RWPE2 (cell line): ENCODE results near the gene TMEM191C.
"Not testable (repeated sequence)": the region's sequence is repeated elsewhere in the genome, so short reads cannot be mapped to it uniquely, and the experiment has no call there.

ENCODE experiments used
- ATAC-seq: fragments of 200-7000 bp; cut with Tn5 transposase; 3 replicates; pipeline ENCODE4 v1.9.1; 2021; ENCODE audit warnings: low read depth
- DNase-seq: peaks from one replicate; pipeline ENCODE4 v3.0.0-alpha.2; 2020; ENCODE audit warnings: low spot score
- H3K27ac ChIP-seq: fragments of 450-650 bp; 2 replicates; pipeline ENCODE4 v1.5.1; 2017; ENCODE audit warnings: mild to moderate bottlenecking; ENCODE audit not compliant: poor library complexity, severe bottlenecking
- H3K27me3 ChIP-seq: fragments of 250-450 bp; sonication (Bioruptor Pico); 2 replicates; pipeline ENCODE4 v1.5.1; 2021; ENCODE audit warnings: mild to moderate bottlenecking, moderate library complexity; ENCODE audit not compliant: insufficient read depth, poor library complexity, severe bottlenecking
- H3K36me3 ChIP-seq: fragments of 250-450 bp; sonication (Bioruptor Pico); 2 replicates; pipeline ENCODE4 v1.5.1; 2020; ENCODE audit warnings: low read depth, mild to moderate bottlenecking, moderate library complexity
- H3K4me1 ChIP-seq: fragments of 250-450 bp; sonication (Bioruptor Pico); 2 replicates; pipeline ENCODE4 v1.5.1; 2021; ENCODE audit warnings: mild to moderate bottlenecking, moderate library complexity; ENCODE audit not compliant: insufficient read depth, poor library complexity, severe bottlenecking
- H3K4me3 ChIP-seq: fragments of 250-450 bp; sonication (Bioruptor Pico); 2 replicates; pipeline ENCODE4 v1.5.1; 2021; ENCODE audit warnings: mild to moderate bottlenecking, moderate library complexity; ENCODE audit not compliant: severe bottlenecking
- H3K9me3 ChIP-seq: fragments of 250-450 bp; sonication (Bioruptor Pico); 2 replicates; pipeline ENCODE4 v1.5.1; 2021; ENCODE audit warnings: mild to moderate bottlenecking, moderate library complexity; ENCODE audit not compliant: severe bottlenecking

Gene TMEM191C

DNA sequence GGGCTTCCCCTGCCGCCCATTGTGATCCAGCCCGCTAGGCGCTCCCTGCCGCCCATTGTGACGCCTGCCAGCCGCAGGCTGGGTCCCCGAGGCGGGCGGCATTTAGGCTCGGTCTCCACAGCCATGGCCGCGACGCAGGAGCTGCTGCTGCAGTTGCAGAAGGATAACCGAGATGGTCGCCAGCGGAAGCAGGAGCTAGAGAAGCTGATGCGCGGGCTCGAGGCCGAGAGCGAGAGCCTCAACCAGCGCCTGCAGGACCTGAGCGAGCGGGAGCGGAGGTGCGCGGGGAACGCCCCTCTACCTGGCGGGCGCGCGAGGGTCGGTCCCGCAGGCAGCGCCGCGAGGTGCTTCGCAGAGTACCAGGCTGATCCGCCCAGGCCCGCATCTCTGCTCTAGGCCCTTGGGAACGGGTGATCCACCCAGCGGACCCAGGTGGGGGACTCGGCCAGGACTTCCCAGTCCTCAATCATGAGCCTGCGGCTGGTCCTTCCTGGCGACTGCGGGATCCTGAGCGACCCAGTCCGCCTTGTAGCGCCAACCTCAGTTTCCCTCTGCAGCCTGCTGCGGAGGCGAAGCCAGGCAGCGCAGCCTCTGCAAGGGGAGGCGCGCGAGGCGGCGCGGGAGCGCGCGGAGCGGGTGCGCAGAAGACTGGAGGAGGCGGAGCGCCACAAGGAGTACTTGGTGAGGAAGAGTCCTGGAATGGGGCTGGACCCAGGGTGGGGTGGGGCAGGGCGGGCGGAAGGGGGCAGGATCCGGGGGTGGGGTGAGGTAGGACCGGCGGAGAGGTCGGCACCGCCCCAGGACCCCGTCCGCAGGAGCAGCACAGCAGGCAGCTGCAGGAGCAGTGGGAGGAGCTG is at the start of gene TMEM191C:
Gene TMEM191C, plus strand, starts transcription at position 51 of the 857 bp plus-strand sequence. Its CDS starts 73 bp downstream, at position 124.
- ATAC-seq, result peak; percentile 17; the same call in 2 of the 3 replicates
- H3K4me1 ChIP-seq, H3K36me3 ChIP-seq, H3K9me3 ChIP-seq, DNase-seq, H3K27me3 ChIP-seq, H3K27ac ChIP-seq: not testable (repeated sequence)
- peak within 1 kb of the TSS; percentile 24 for H3K4me3 ChIP-seq

DNA sequence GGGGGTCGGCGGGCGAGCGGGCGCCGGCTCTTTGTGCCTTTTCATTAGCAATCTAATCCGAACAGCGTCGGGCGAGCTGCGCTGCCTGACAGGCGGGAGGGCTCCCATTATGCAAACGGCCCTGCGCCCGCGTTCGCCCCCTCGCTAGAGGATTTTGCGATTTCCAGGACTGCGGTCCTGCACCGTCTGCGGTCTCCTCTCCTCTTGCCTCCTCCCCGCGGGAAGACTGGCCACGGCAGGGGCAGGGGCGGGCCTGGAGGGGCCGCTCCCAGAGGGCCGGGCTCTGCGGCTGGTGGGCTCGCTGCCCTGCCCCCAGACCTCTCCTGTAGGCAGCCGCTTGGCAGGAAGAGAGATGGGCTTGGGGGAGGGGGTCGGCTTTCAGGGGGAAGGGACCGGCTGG is 49.3 kb upstream of the TMEM191C start:
- peak overlapping the region; percentile 26 for H3K4me3 ChIP-seq

DNA sequence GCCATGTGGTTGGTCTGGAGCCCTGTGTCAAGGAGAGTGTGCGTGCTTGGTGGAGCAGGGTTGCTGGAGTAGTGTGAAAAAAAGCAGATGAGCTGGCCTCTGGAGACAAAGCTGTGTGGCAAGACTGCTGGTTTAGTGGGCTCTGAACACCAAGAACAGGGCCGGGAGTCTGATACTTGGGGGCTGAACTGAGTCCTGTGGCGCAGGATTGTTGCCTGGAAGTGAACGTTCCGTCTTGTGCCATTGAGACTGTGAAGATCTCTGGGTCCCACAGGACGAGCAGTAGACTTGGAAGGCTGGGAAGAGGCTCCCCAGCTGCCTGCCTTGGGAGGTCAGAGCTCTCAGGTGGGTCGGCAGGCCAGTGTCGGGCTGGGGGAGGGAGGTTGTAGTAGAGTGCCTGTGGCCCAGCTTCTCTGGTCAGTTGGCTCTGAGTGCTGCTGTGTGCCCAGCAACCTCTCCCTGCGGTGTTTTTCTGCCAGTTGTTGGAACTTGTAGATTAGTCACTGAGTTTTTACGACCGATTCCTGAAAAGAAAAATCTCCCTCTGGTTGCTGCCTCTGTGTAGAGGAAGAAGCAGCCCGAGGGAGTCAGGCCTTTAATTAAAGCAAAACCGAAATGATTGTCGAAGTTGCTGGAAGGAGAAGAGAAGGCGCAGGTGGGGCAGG is 48.1 kb upstream of the TMEM191C start:
- H3K27me3 ChIP-seq, H3K9me3 ChIP-seq, H3K36me3 ChIP-seq, DNase-seq, H3K4me3 ChIP-seq, H3K4me1 ChIP-seq, H3K27ac ChIP-seq: not testable (repeated sequence)
- peak; percentile 67 for ATAC-seq

More for the DNA sequence above, 49.3 kb upstream of the TMEM191C start:
- DNase-seq, H3K27me3 ChIP-seq, H3K9me3 ChIP-seq, H3K4me1 ChIP-seq, H3K36me3 ChIP-seq, H3K27ac ChIP-seq: not testable (repeated sequence)
- ATAC-seq, result peak; percentile 29

DNA sequence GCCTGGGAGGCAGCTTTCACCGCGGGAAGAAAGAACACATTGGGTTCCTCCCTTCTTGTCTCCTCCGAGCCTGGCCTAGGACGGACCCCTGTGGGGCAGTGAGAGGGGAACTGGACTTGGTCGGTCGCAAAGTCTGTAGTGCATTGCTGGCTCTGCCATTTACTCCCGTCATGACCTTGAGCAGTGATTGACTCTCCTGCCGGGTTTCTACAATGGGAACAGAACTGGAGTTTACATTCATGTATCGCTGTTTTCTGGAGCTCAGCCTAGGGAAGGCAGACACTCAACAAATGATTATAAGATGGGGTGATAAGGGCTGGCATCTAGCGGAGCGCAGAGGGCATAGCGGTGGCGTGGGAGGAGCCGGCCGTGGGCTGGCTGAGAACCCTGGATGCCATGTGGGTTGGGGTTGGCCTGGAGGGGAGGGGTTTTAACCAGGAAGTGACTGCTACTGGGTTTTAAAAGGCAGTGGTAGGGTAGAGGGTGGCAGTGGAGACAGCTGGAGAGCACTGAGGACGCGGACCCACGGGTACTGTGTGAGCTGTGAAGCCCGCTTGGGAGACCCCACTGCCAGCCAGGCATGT is 46.9 kb upstream of the TMEM191C start:
- not testable (repeated sequence) for H3K9me3 ChIP-seq, H3K4me1 ChIP-seq, H3K27ac ChIP-seq, H3K36me3 ChIP-seq, DNase-seq, ATAC-seq, H3K4me3 ChIP-seq, H3K27me3 ChIP-seq

DNA sequence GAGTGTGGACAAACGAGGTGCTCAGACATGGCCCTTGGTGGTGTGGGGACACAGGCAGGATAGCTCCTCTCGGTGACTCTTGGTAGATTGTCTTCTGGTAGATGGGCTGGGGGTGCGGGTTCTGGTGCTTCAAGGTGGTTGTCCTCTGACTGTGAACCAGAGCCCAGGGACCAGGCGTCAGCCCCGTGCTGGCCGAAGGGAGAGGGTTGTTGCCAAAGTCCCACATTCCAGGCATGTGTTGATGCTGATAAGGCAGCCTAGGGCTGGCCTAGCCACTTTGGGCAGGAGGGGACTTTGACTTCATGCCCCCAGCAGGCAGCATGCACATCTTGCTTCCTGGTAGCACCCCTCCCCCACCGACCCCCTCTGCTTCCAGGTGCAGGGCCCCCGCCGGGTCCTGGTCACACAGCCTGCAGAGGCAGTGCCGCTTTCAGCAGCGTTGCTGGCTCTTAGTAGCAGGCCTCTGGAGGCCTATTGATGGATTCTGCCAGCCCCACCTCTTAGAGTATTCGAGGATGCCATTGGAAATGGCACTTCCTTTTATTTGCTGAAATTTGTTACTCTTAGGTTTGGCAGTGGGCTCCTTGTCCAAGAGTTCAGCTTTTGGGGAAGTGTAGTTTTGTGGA is 43.0 kb upstream of the TMEM191C start:
- not testable (repeated sequence) for H3K4me1 ChIP-seq, H3K27ac ChIP-seq, H3K4me3 ChIP-seq, H3K27me3 ChIP-seq, DNase-seq, H3K9me3 ChIP-seq, ATAC-seq, H3K36me3 ChIP-seq

DNA sequence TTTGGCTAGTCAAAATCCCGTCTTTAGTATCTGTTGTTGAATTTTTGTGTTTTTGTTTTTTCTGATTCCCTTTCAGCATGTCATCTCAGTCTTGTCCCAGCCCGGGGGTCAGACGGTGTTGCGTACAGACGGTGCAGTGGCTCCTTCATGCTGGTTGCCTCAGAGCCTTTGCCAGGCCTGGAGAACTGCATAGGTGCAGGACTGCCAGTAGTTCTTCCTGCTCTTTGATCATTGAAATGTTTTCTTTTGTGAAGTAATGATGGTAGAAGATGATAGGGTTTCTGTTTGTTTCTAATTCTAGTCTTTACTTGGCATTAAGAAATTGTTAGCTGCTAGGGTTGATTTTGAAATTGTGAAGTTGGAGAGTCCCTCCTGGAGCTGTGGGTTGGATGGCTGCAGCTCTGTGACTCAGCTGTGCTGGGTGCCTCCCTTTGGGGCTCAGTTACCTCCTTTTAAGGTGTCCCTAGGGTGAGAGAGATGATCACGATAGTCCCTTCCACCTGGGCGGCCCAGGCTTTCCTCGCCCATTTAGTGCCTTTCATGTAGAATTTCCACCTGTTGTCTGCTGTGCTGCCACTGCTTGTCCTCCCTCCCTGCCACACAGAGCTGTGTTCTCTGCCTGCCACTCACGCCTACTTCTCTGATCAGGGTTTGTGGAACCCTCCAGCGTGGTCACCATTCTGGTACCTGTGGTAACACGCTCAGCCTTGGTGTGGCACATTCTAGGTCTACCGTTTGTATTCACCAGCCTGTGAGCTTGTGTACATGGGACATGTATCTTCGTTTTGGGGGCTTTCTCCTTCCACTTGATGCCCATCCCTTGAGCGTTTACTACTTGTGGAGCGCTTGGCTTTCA is 32.6 kb upstream of the TMEM191C start:
- not testable (repeated sequence) for H3K4me1 ChIP-seq, H3K27ac ChIP-seq, H3K9me3 ChIP-seq, DNase-seq, H3K27me3 ChIP-seq, H3K36me3 ChIP-seq, H3K4me3 ChIP-seq, ATAC-seq

DNA sequence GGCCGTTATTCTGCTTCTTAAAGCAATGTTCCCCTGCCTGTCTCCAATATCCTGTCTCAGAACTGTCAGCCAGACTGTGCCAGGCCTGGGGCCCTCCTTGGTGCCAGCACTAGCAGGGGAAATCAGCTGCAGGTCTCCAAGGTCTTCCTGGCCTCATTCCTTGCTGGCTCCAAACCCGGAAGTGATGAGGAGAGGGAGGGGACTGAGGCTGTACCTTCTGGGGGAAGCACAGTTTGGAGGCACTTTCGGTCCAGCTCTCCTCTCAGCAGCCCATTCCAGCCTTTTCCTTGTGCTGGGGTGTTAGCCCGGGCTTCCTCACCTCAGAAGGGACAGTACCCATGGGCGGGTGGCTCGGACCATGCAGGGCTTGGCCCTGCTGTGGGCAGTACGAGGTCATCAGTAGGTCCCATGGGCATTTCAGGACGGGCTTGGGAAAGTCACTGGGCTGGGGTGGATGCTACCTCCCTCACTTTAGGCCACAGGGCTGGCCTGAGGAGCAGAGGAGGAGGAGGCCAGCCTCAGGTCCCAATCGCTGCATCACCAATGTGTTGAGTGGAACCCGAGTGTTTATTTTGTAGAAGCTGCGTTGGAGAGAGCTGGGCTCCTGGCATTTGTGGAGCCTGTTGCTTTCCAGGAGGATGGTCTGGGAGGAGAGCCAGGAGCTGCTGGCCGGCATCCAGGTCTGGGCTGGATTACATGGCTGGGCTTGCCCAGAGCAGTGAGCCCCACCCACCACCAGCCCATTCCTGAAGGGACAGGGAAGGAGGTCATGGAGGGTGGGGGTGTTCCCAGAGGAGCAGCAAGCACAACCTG is 31.0 kb upstream of the TMEM191C start:
- not testable (repeated sequence) for H3K9me3 ChIP-seq, H3K36me3 ChIP-seq, DNase-seq, H3K4me3 ChIP-seq, H3K27me3 ChIP-seq, H3K27ac ChIP-seq, H3K4me1 ChIP-seq
- peak; percentile 72 for ATAC-seq

DNA sequence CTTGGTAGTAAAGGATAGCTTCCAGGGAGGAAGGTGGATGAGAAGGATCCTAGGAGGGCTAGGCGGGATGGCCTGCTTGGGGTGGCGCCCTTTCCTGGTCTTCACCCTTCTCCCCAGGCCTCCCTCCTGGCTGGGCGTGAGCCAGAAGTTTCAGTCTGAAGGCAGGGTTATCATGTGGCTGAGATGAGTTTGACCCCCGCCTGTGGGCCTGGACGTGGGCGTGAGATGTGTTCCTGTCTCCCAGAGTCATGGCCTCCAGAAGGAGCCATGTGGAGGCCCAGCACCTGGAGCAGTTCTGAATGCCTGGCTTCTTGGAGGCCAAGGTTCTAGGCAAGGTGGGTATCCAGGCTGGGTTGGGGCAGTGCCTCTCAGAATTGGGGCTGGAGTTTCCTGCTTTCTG is 29.2 kb upstream of the TMEM191C start:
- not testable (repeated sequence) for H3K4me3 ChIP-seq, H3K9me3 ChIP-seq, ATAC-seq, H3K27ac ChIP-seq, H3K4me1 ChIP-seq, H3K36me3 ChIP-seq, H3K27me3 ChIP-seq, DNase-seq

DNA sequence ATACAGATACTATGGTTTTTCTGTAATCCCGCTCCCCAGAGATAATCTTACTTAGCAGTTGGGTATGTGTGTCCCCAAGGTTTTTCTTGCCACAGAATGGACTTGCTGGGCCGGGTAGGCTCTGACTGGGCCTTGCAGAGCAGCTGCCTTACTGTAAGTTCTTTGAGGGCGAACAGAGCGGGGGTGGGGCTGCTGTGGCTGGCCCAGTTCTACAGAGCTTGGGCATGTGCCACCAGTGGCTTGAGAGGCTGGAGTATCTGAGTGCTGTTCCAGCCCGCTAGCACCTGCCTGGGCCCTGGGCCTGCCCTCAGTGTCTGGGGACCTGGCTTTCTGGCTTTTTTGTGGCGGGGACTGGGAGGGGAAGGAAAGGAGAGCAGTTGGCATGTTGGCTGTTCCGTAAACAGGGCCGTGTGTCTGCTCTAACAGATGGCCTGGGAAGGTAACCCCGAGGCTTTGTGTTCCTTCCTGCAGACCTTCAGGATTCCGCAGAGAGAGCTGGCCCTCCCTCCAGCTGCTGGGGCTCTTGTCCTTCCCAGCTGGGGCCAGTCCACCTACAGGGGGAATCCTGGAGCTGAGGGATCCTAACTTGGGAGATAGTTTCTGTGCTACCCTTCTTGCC is 27.1 kb upstream of the TMEM191C start:
- ATAC-seq, result peak; percentile 24
- not testable (repeated sequence) for H3K4me3 ChIP-seq, H3K4me1 ChIP-seq, H3K36me3 ChIP-seq, DNase-seq, H3K27me3 ChIP-seq, H3K9me3 ChIP-seq, H3K27ac ChIP-seq

DNA sequence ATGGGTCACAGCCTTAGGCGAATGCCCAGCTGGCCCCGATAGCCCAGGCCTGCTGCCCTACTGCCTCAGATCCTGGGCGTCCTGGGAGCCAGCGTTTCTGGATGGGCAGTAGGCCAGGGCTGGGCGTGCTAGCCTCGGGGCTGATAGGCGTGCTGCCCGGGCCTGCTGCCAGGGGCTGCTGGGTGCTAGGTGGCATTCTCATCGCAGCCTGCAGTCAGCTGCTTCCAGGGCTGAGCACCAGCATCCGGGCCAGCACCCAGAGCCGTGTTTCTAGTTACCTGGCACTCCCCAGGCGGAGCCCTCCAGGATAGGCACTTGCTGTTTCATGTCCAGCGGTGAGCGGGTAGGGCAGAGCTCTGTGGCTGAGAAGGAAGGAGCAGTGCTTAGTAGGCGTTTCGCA is 26.5 kb upstream of the TMEM191C start:
- not testable (repeated sequence) for H3K27ac ChIP-seq, H3K9me3 ChIP-seq, H3K36me3 ChIP-seq, H3K27me3 ChIP-seq, H3K4me1 ChIP-seq, DNase-seq, H3K4me3 ChIP-seq
- ATAC-seq, result peak; percentile 77
